ENCODE results near the gene NBPF1. TPM values are rescaled to one million over a fixed set of nuclear protein-coding genes. Genes with fewer than 3 reads are reported as not detected.
A peak's percentile ranks its signal among the peaks of the same experiment; 100 is the strongest.
"Not testable (repeated sequence)": the region's sequence is repeated elsewhere in the genome, so short reads cannot be mapped to it uniquely, and the experiment has no call there.

The NBPF1 gene
- total RNA-seq, 1 donor from 2014 or later = 9.2 TPM

DNA sequence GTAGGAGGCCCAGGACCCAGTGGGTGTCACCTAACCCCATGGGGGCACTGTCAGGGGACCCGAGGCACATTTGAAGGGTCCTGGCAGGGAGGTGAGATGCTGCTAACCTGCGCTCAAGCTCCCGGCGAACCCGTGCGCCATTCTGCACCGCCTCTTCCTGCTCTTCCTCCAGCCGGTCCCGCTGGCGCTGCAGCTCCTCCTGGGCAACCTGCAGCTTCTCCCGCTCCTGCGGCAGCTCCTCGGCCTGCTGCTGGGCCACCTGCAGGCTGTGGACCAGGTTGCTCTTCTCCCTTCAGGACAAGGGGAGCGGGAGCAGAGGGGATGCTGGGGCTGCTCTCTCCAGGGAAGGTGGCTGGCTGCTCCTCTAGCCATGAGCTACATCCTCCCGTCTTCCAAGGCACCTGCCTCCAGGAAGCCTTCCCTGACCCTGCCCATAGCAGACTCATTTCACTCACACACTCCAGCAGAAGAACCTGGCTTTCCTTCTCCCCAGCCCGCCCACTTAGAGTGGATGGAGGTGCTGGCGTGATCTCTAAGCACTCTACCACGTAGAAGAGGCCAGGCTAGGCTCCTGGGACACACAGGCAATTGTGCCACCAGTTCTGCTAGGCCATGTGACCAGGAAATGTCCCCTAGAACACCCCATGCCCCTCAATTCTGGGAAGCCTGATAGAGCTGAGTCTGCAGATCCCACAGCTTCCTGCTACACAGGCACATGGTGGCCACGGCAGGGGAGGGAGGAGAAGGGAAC is 15.2 kb upstream of the NBPF1 start:
- Histone ChIP-seq H3K27ac (no peak overlapping the region), H3K27me3 (no peaks in the 10 kb centered on the region), H3K4me3 (no peak overlapping the region), H3K36me3 (peaks cover 84 to 94% of the 10 kb centered on the region in 2 donors), H3K4me1 (no peaks in the 10 kb centered on the region), H3K9me3 (no peaks in the 10 kb centered on the region)
- TF ChIP-seq, protein P1, sequence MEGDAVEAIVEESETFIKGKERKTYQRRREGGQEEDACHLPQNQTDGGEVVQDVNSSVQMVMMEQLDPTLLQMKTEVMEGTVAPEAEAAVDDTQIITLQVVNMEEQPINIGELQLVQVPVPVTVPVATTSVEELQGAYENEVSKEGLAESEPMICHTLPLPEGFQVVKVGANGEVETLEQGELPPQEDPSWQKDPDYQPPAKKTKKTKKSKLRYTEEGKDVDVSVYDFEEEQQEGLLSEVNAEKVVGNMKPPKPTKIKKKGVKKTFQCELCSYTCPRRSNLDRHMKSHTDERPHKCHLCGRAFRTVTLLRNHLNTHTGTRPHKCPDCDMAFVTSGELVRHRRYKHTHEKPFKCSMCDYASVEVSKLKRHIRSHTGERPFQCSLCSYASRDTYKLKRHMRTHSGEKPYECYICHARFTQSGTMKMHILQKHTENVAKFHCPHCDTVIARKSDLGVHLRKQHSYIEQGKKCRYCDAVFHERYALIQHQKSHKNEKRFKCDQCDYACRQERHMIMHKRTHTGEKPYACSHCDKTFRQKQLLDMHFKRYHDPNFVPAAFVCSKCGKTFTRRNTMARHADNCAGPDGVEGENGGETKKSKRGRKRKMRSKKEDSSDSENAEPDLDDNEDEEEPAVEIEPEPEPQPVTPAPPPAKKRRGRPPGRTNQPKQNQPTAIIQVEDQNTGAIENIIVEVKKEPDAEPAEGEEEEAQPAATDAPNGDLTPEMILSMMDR (IDR thresholded peaks at IDR 0.05) = no peak
- peak in 1 of 2 donors; percentile 70 for DNase-seq (ENCODE audit: low spot score in 2 of 2)
- intact Hi-C loops (cut with DNase I) = no loop called here

DNA sequence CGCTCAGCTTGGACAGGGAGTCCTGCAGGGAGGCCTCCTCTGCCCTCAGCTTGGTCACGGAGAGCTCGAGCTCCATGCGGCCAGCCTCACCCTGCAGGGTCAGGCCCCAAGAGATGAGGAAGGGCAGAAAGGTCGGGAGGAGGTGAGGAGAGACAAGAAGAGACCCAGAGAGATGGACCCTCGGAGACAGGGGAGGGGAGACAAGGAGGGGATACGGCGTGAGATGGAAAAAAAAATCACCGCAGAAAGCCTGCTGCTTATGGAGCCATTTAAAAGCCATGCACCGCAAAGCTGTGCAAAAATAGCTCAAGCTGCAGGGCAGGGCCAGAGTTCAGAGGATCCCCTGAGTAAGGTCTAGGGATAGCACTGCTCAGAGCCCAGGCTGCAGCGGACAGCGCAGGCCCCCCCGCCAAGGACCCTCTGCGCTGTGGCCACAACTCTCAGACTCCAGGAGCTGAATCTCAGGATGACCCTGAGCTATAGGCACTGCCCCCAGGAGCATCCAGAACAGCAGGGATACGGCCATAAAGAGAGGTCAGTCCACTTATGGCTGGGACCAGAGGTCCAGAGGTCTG is 13.1 kb upstream of the NBPF1 start:
- peak in 1 of 2 donors; percentile 64 for DNase-seq (ENCODE audit: low spot score in 2 of 2)
- H3K27me3 ChIP-seq; H3K9me3 ChIP-seq; H3K4me3 ChIP-seq; H3K4me1 ChIP-seq; H3K27ac ChIP-seq; intact Hi-C loops (cut with DNase I): not testable (repeated sequence)
- peaks cover 85 to 89% of the 10 kb centered on the region in 2 donors for H3K36me3 ChIP-seq

DNA sequence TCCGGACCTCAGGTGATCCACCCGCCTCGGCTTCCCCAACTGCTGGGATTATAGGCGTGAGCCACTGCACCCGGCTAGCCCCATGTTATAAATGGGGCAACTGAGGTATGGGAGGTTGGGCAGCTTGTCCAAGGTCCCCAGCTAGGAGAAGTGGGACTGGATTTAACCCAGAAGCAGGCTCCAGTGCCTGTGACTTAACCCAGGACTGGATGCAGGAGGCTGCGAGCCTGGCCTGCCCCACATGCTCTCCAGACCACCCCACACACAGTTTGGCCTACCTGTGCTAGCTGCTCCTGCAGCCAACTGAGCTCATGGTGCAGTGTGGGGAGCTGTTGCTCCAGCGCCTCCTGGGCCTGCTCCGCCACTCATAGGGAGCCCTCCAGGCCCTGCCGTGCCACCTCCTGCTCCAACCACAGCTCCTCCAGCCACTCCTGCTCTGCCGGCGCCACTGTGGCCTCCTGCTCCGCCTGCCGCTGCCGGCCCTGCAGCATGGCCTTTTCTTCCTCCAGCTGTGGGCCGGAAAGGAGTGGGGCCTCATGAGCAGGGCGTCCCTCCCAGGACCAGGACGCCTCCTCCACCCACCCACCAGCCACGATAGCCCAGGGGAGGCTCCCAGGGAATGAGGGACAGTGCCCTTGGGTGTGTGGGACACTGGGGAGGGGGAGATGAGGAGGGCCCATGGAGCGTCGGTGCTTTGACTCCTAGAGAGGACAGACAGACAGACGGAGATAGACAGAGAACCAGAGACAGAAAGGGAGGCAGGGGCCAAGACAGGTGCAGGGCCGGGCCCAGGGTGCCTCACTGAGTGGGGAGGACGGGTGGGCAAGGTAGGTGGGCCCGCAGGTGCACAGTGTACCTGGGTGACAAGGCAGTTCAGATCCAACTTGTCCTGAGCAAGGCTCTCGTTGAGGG is 12.4 kb upstream of the NBPF1 start:
- DNase-seq (ENCODE audit: low spot score in 2 of 2) = peak in 1 of 2 donors; percentile 77
- Histone ChIP-seq H3K27ac (no peak overlapping the region), H3K9me3 (no peaks in the 10 kb centered on the region), H3K4me3 (no peak overlapping the region), H3K4me1 (no peaks in the 10 kb centered on the region), H3K36me3 (peaks cover 78 to 81% of the 10 kb centered on the region in 2 donors), H3K27me3 (no peaks in the 10 kb centered on the region)
- intact Hi-C loops (cut with DNase I) = no loop called here
- TF ChIP-seq, protein P1 (IDR thresholded peaks at IDR 0.05) = no peak

DNA sequence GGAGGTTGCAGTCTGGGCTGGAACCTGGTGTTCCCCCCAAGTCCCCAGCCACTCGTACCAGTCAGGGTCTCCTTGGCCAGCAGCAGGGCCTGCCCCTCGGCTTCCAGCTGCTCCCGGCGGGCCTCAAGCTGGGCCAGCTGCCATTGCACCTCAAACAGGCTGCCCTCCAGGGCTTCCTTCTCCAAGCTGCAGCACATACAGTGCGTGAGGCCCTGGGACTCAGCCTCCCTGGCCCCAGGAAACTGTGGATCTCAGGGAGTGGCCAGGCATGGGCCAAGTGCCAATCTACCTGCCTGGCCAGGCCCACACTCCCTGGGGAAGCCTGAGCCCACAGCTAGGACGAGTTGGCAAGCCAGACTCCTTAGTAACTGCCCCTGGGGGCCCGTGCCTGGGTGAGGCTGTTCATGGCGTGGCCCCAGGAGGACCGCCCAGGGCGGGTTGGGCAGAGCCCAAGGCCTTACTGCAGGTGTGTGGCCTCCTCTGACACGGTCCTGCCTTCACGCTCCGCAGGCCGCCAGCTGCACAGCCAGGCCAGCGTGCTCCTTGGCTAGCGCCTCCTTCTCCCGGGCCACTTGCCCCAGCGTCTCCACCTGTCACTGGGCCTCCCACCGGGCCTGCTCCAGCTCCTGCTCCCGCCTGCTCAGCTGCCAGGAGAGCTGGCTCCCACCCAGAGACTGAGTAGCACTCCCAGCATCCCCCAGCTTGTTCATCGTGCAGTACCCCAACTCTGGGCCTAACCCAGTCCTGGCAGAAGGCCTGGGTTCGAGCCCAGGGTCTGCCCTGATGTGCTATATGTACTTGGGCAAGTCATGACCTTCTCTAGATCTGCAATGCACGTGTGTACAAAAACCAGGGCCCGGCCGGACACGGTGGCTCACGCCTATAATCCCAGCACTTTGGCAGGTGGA is 10.7 kb upstream of the NBPF1 start:
- H3K36me3 ChIP-seq = peaks cover 62 to 69% of the 10 kb centered on the region in 2 donors
- H3K27ac ChIP-seq; intact Hi-C loops (cut with DNase I); H3K4me3 ChIP-seq; H3K27me3 ChIP-seq; H3K4me1 ChIP-seq; H3K9me3 ChIP-seq: not testable (repeated sequence)
- peak in 1 of 2 donors; percentile 83 for DNase-seq (ENCODE audit: low spot score in 2 of 2)

DNA sequence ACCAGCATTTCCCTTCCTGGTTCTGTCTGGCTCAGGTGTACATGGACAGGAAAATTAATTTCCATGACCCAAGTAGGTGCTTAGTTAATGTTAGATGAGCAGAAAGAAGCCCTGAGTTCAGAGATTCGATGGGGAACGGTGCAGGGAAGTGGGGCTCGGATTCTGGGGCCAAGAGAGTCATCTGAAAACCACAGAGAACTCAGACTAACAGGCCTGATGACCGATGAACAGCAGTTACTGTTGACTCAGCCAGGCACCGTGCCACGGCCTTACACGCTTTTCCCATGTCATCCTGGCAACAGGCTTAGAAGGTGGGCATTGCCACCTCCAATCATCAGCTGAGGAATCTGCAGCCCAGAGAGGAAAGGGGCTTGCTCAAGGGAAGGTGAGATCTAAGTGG is 10.0 kb upstream of the NBPF1 start:
- intact Hi-C loops (cut with DNase I); DNase-seq (ENCODE audit: low spot score in 2 of 2); H3K9me3 ChIP-seq; H3K4me1 ChIP-seq; H3K27ac ChIP-seq; H3K4me3 ChIP-seq; H3K27me3 ChIP-seq: not testable (repeated sequence)
- H3K36me3 ChIP-seq = peaks cover 62 to 67% of the 10 kb centered on the region in 2 donors

DNA sequence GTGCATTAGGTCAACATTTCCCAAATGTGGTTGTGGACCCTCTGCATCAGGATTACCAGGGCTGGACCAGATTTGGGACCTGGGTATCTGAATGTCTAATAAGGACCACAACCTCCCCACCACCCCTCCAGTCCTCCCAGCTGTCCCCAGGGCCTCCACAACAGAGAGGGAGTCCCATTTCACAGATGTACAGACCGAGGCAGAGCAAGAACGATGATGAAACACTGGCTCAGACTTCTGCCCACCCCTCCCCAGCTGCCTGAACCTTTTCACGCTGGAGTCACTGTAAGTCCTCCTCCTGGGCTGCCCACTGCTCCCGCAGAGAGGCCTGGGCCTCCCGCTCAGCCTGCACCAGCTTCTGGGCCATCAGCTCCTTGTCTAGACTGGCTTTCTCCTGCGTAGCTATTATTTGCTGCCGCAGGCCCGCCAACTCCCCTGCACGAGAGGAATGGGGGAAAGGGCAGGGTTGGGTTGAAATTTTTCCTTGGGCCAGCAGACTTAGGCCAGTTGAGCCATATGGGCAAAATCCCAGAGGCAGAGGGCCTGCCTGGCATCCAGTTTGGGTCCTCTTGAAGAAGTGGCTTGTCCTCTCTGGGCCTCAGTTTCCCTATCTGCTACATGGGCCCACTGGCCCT is 8.4 kb upstream of the NBPF1 start:
- H3K36me3 ChIP-seq = peaks cover 54 to 59% of the 10 kb centered on the region in 2 donors
- H3K27me3 ChIP-seq, H3K4me1 ChIP-seq, H3K27ac ChIP-seq, H3K4me3 ChIP-seq, H3K9me3 ChIP-seq: not testable (repeated sequence)
- DNase-seq (ENCODE audit: low spot score in 2 of 2) = peak in 1 of 2 donors; percentile 79
- intact Hi-C loops (cut with DNase I) = loop anchor here (1.0 kb wide), 1 partner anchor 330 kb away; no protein-coding TSS in a partner anchor

DNA sequence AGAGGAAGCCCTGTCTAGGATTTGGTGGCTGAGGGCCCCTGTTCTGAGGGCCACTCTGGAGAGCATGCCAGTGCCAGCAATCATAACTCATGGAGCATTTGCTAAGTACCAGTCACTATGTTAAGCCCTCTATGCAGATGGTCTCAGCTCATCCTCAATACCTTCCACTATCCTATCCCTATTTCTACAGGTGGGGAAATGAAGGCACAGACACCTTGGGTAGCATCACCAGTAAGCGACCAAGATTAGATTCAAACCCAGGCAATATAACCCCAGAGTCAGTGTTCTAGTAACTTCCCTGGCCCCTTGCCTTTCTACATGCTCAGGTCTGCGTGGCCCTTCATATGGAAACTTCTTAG is 7.9 kb upstream of the NBPF1 start:
- Histone ChIP-seq H3K4me3 (no peak overlapping the region), H3K36me3 (peaks cover 50 to 55% of the 10 kb centered on the region in 2 donors), H3K27me3 (no peaks in the 10 kb centered on the region), H3K27ac (no peak overlapping the region), H3K4me1 (no peaks in the 10 kb centered on the region), H3K9me3 (no peaks in the 10 kb centered on the region)
- no peak for DNase-seq (ENCODE audit: low spot score in 2 of 2)
- intact Hi-C loops (cut with DNase I) = loop anchor here (1.0 kb wide), 1 partner anchor 330 kb away; no protein-coding TSS in a partner anchor
- TF ChIP-seq, protein P1 (IDR thresholded peaks at IDR 0.05) = no peak

DNA sequence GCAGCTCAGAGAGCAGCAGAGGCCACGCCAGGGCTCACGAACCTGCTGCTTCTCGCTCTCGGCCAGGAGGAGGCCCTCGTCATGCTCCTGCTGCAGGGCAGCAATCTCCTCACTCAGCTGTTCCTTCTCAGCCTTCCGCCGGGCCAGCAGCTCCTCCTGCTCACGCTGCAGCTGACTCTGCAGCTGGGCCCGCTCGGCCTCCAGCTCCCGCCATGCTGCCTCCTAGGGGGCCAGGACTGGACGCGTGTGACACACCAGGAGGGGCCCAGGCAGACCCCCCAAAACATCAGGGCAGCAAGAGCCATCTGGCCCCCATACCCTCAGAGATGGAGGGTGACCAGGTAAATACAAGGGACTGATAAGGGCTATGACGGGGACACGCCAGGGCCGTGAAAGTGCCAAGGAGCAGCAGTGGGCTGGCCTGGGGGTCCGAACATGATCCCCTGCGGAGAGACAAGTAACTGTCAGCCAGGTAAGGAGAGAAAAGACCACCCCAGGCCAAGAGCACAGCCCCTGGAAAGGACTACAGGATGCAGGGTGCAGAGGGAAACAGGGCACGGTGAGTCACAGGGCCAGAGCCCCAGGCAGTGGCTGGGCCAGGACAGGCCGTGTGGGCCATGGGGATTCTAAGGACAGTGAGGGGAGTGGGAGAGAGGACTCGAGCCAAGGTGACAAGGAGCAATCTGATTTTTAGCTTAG is 6.6 kb upstream of the NBPF1 start:
- H3K4me1 ChIP-seq; H3K27me3 ChIP-seq; H3K9me3 ChIP-seq; H3K27ac ChIP-seq; intact Hi-C loops (cut with DNase I); H3K4me3 ChIP-seq: not testable (repeated sequence)
- H3K36me3 ChIP-seq = peaks cover 39 to 42% of the 10 kb centered on the region in 2 donors
- peak in 1 of 2 donors; percentile 64 for DNase-seq (ENCODE audit: low spot score in 2 of 2)
